ENCODE data around the gene DGCR8. TPM values are rescaled to one million over a fixed set of nuclear protein-coding genes. Genes with fewer than 3 reads are reported as not detected.

The DGCR8 gene
- total RNA-seq, 5 donors from 2014 or later (not counting 1 experiment from before 2014, with no cell fraction given): 38.4 to 48.1 (median 45.1) TPM

GRCh38 chr22:20040327-20041200, 39.5 kb upstream of the DGCR8 start:
- H3K4me1 ChIP-seq (ENCODE audit: control insufficient read depth in 1 of 2, extremely low read depth in 1 of 2, insufficient read depth in 2 of 2, low read length in 2 of 2): peaks cover 0 to 7% of the 10 kb centered on the region in 2 experiments
- CTCF ChIA-PET: interaction anchor here (0.6 kb wide), 2 partner anchors 37 to 1872 kb away, joined by 3 to 6 read pairs; no protein-coding TSS in a partner anchor
- Mint-ChIP-seq H3K4me3 (no peak overlapping the region), H3K36me3 (peaks cover 23% of the 10 kb centered on the region), H3K27ac (no peak overlapping the region), H3K4me1 (peaks cover 0 to 5% (median 3%) of the 10 kb centered on the region in 3 donors), H3K9me3 (no peaks in the 10 kb centered on the region), H3K27me3 (no peaks in the 10 kb centered on the region)
- no peak overlapping the region for H3K4me3 ChIP-seq (ENCODE audit: control insufficient read depth in 1 of 2, extremely low read depth in 1 of 2, low read length in 1 of 2)
- WGBS (ENCODE audit: insufficient coverage): 93% methylated on average over 3 of the region's 7 CpGs
- H3K9me3 ChIP-seq: no peaks in the 10 kb centered on the region
- H3K27me3 ChIP-seq (replicated peaks in 1 of 2; ENCODE audit: control insufficient read depth in 2 of 2, extremely low read depth in 1 of 2, insufficient read depth in 2 of 2, low read length in 1 of 2): no peaks in the 10 kb centered on the region
- POLR2A ChIA-PET: no interaction called here
- H3K36me3 ChIP-seq (ENCODE audit: control insufficient read depth in 2 of 2, extremely low read depth in 1 of 2, insufficient read depth in 1 of 2, low read length in 1 of 2): peaks cover 21 to 53% of the 10 kb centered on the region in 2 donors
- ATAC-seq (replicated peaks in 1 of 4): no peak
- no peak for DNase-seq
- no peak overlapping the region for H3K27ac ChIP-seq (ENCODE audit: low read length)

DNA sequence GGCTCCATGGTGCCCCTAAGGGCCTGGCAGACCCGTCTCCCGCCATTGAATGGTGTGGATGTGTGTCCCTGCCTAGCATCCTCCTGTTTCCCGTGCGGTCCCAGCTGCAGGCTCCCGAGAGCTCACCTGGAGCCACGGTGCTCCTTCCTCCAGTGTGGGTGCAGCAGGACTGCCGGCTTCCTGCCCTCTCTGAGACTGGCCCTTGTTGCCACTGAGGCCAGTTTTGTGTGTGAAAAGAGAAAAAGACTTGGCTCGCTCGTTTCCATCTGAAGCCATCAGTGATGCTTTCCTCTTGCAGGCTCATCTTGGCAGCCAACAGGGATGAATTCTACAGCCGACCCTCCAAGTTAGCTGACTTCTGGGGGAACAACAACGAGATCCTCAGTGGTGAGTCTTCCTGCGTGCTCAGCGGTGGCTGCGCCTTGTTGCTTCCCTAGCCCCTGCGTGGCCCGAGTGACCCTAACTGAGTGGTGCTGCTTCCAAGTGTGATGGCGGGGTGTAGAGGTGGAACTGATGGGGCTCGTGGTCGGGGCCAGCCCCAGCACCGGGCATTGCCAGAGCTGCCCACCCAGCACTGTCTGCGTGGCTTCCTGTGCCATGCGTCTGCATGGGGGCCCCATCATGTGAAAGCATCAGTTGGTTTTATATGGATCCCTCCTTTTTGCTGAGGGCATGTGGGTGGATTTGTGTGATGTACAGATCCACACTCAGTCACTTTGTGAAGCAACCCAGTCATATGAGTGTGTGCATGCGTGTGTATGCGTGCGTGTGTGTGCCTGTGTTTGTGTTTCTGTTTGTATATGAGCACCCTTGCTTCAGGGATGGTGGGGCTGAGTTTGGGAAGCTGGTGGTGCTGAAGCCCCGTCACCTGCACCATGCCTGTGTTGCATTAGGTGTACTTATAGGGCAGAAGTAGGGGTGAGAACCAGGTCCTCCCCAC, 36.7 kb upstream of the DGCR8 start:
- ATAC-seq (replicated peaks in 1 of 4) (no peak), DNase-seq (no peak)
- no peaks in the 10 kb centered on the region for H3K9me3 ChIP-seq
- H3K27me3 Mint-ChIP-seq: no peaks in the 10 kb centered on the region
- H3K27ac Mint-ChIP-seq: no peak overlapping the region
- no peak overlapping the region for H3K4me3 Mint-ChIP-seq
- ChIA-PET POLR2A (no interaction called here), CTCF (no interaction called here)
- peaks cover 17 to 52% of the 10 kb centered on the region in 2 donors for H3K36me3 ChIP-seq (ENCODE audit: control insufficient read depth in 2 of 2, extremely low read depth in 1 of 2, insufficient read depth in 1 of 2, low read length in 1 of 2)
- WGBS (ENCODE audit: insufficient coverage): 94% methylated on average over 23 of the region's 26 CpGs
- H3K4me3 ChIP-seq (ENCODE audit: control insufficient read depth in 1 of 2, extremely low read depth in 1 of 2, low read length in 1 of 2): no peak overlapping the region
- no peaks in the 10 kb centered on the region for H3K9me3 Mint-ChIP-seq
- peaks cover 0 to 10% (median 8%) of the 10 kb centered on the region in 3 donors for H3K4me1 Mint-ChIP-seq
- peaks cover 31% of the 10 kb centered on the region for H3K36me3 Mint-ChIP-seq
- H3K27ac ChIP-seq (ENCODE audit: low read length): no peak overlapping the region
- H3K27me3 ChIP-seq (replicated peaks in 1 of 2; ENCODE audit: control insufficient read depth in 2 of 2, extremely low read depth in 1 of 2, insufficient read depth in 2 of 2, low read length in 1 of 2): no peaks in the 10 kb centered on the region
- H3K4me1 ChIP-seq (ENCODE audit: control insufficient read depth in 1 of 2, extremely low read depth in 1 of 2, insufficient read depth in 2 of 2, low read length in 2 of 2): peaks cover 0 to 4% of the 10 kb centered on the region in 2 experiments

DNA sequence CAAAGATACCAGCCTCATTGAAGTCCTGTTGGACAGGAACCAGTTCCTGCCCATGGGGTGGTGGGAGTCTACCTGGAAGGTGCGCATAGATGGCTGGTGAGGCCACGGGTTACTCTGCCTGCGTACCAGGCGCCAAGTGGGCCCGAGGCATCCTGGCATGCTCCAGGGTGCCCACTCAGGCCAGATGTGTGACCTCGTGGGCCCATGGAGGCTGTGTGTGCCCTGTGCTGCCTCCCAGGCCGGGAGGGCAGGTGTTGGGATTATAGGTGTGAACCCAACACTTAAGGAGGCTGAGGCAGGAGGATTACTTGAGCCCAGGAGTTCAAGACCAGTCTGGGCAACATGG, 36.1 kb upstream of the DGCR8 start:
- H3K36me3 ChIP-seq (ENCODE audit: control insufficient read depth in 2 of 2, extremely low read depth in 1 of 2, insufficient read depth in 1 of 2, low read length in 1 of 2): peaks cover 13 to 46% of the 10 kb centered on the region in 2 donors
- H3K36me3 Mint-ChIP-seq: peaks cover 34% of the 10 kb centered on the region
- no peak overlapping the region for H3K4me3 ChIP-seq (ENCODE audit: control insufficient read depth in 1 of 2, extremely low read depth in 1 of 2, low read length in 1 of 2)
- no peak overlapping the region for H3K4me3 Mint-ChIP-seq
- WGBS (ENCODE audit: insufficient coverage): 81% methylated on average over 6 of the region's 7 CpGs
- ChIA-PET POLR2A (no interaction called here), CTCF (no interaction called here)
- H3K4me1 Mint-ChIP-seq: peaks cover 0 to 10% (median 8%) of the 10 kb centered on the region in 3 donors
- H3K27me3 Mint-ChIP-seq: no peaks in the 10 kb centered on the region
- no peaks in the 10 kb centered on the region for H3K27me3 ChIP-seq (replicated peaks in 1 of 2; ENCODE audit: control insufficient read depth in 2 of 2, extremely low read depth in 1 of 2, insufficient read depth in 2 of 2, low read length in 1 of 2)
- H3K9me3 Mint-ChIP-seq: no peaks in the 10 kb centered on the region
- no peak for DNase-seq
- peaks cover 0 to 4% of the 10 kb centered on the region in 2 experiments for H3K4me1 ChIP-seq (ENCODE audit: control insufficient read depth in 1 of 2, extremely low read depth in 1 of 2, insufficient read depth in 2 of 2, low read length in 2 of 2)
- no peaks in the 10 kb centered on the region for H3K9me3 ChIP-seq
- no peak overlapping the region for H3K27ac Mint-ChIP-seq
- H3K27ac ChIP-seq (ENCODE audit: low read length): no peak overlapping the region
- ATAC-seq (replicated peaks in 1 of 4): no peak

GRCh38 chr22:20044495-20045151, 35.4 kb upstream of the DGCR8 start:
- Histone ChIP-seq H3K9me3 (no peaks in the 10 kb centered on the region), H3K27me3 (replicated peaks in 1 of 2; ENCODE audit: control insufficient read depth in 2 of 2, extremely low read depth in 1 of 2, insufficient read depth in 2 of 2, low read length in 1 of 2) (no peaks in the 10 kb centered on the region), H3K4me3 (ENCODE audit: control insufficient read depth in 1 of 2, extremely low read depth in 1 of 2, low read length in 1 of 2) (no peak overlapping the region), H3K27ac (ENCODE audit: low read length) (no peak overlapping the region), H3K4me1 (ENCODE audit: control insufficient read depth in 1 of 2, extremely low read depth in 1 of 2, insufficient read depth in 2 of 2, low read length in 2 of 2) (peaks cover 0 to 4% of the 10 kb centered on the region in 2 experiments), H3K36me3 (ENCODE audit: control insufficient read depth in 2 of 2, extremely low read depth in 1 of 2, insufficient read depth in 1 of 2, low read length in 1 of 2) (peaks cover 7 to 42% of the 10 kb centered on the region in 2 donors)
- no peaks in the 10 kb centered on the region for H3K27me3 Mint-ChIP-seq
- DNase-seq (no peak), ATAC-seq (replicated peaks in 1 of 4) (no peak)
- H3K4me1 Mint-ChIP-seq: peaks cover 0 to 10% (median 8%) of the 10 kb centered on the region in 3 donors
- no peak overlapping the region for H3K27ac Mint-ChIP-seq
- H3K36me3 Mint-ChIP-seq: peaks cover 36% of the 10 kb centered on the region
- no peaks in the 10 kb centered on the region for H3K9me3 Mint-ChIP-seq
- 100% methylated on average over 5 of the region's 10 CpGs for WGBS (ENCODE audit: insufficient coverage)
- H3K4me3 Mint-ChIP-seq: no peak overlapping the region
- CTCF ChIA-PET: interaction anchor here in 1 of 2 donors (0.5 to 0.7 kb wide), 2 partner anchors 267 to 620 kb away, joined by 5 read pairs; no protein-coding TSS in a partner anchor
- POLR2A ChIA-PET: no interaction called here

- WGBS (ENCODE audit: insufficient coverage): no CpG with 5 or more reads among the region's 4 CpGs
- ATAC-seq (replicated peaks in 1 of 4) (no peak), DNase-seq (no peak)
- H3K27ac ChIP-seq (ENCODE audit: low read length): no peak overlapping the region
- POLR2A ChIA-PET: no interaction called here
- Mint-ChIP-seq H3K4me3 (no peak overlapping the region), H3K36me3 (peaks cover 33% of the 10 kb centered on the region), H3K4me1 (peaks cover 0 to 10% (median 6%) of the 10 kb centered on the region in 3 donors), H3K27me3 (no peaks in the 10 kb centered on the region), H3K9me3 (no peaks in the 10 kb centered on the region), H3K27ac (no peak overlapping the region)
- H3K9me3 ChIP-seq: no peaks in the 10 kb centered on the region
- H3K4me1 ChIP-seq (ENCODE audit: control insufficient read depth in 1 of 2, extremely low read depth in 1 of 2, insufficient read depth in 2 of 2, low read length in 2 of 2): peaks cover 0 to 4% of the 10 kb centered on the region in 2 experiments
- no peak overlapping the region for H3K4me3 ChIP-seq (ENCODE audit: control insufficient read depth in 1 of 2, extremely low read depth in 1 of 2, low read length in 1 of 2)
- peaks cover 3 to 42% of the 10 kb centered on the region in 2 donors for H3K36me3 ChIP-seq (ENCODE audit: control insufficient read depth in 2 of 2, extremely low read depth in 1 of 2, insufficient read depth in 1 of 2, low read length in 1 of 2)
- H3K27me3 ChIP-seq (replicated peaks in 1 of 2; ENCODE audit: control insufficient read depth in 2 of 2, extremely low read depth in 1 of 2, insufficient read depth in 2 of 2, low read length in 1 of 2): no peaks in the 10 kb centered on the region
- CTCF ChIA-PET: no interaction called here
These were observed 33.3 kb upstream of the DGCR8 start for GRCh38 chr22:20046730-20047129.

GRCh38 chr22:20051927-20052308, 28.1 kb upstream of the DGCR8 start:
- 98% methylated on average over 6 of the region's 6 CpGs for WGBS (ENCODE audit: insufficient coverage)
- no peaks in the 10 kb centered on the region for H3K27me3 ChIP-seq (replicated peaks in 1 of 2; ENCODE audit: control insufficient read depth in 2 of 2, extremely low read depth in 1 of 2, insufficient read depth in 2 of 2, low read length in 1 of 2)
- H3K27me3 Mint-ChIP-seq: no peaks in the 10 kb centered on the region
- POLR2A ChIA-PET: no interaction called here
- H3K4me3 ChIP-seq (ENCODE audit: control insufficient read depth in 1 of 2, extremely low read depth in 1 of 2, low read length in 1 of 2): no peak overlapping the region
- H3K27ac ChIP-seq (ENCODE audit: low read length): no peak overlapping the region
- no peak for ATAC-seq (replicated peaks in 1 of 4)
- CTCF ChIA-PET: interaction anchor here in 1 of 2 donors (0.6 kb wide), 1 partner anchor 233 kb away, joined by 4 read pairs; no protein-coding TSS in a partner anchor
- no peak for DNase-seq
- H3K4me3 Mint-ChIP-seq: no peak overlapping the region
- H3K9me3 ChIP-seq: no peaks in the 10 kb centered on the region
- peaks cover 3 to 63% of the 10 kb centered on the region in 2 donors for H3K36me3 ChIP-seq (ENCODE audit: control insufficient read depth in 2 of 2, extremely low read depth in 1 of 2, insufficient read depth in 1 of 2, low read length in 1 of 2)
- H3K4me1 Mint-ChIP-seq: peaks cover 0 to 4% (median under 1%) of the 10 kb centered on the region in 3 donors
- no peaks in the 10 kb centered on the region for H3K4me1 ChIP-seq (ENCODE audit: control insufficient read depth in 1 of 2, extremely low read depth in 1 of 2, insufficient read depth in 2 of 2, low read length in 2 of 2)
- peaks cover 37% of the 10 kb centered on the region for H3K36me3 Mint-ChIP-seq
- H3K27ac Mint-ChIP-seq: no peak overlapping the region
- no peaks in the 10 kb centered on the region for H3K9me3 Mint-ChIP-seq
